CD4-positive, alpha-beta memory T cell (primary cell): ENCODE data around the gene RAP1A. TPM values are rescaled to one million over a fixed set of nuclear protein-coding genes. Genes with fewer than 3 reads are reported as not detected.

ENCODE experiments used
- CTCF ChIA-PET: fragments of 350-600 bp; sonication (Branson Sonifier 250); formaldehyde crosslinking; loops from one replicate; lab custom pipeline; 2021; ENCODE audit warnings: inconsistent platforms; ENCODE audit not compliant: partially characterized antibody; lab: Charles Lee
- POLR2A ChIA-PET: fragments of 350-600 bp; sonication (Branson Sonifier 250); formaldehyde crosslinking; loops from one replicate; lab custom pipeline; 2021; ENCODE audit not compliant: partially characterized antibody; lab: Charles Lee
- DNase-seq, 5 donors: peaks; one replicate each; pipeline versions ENCODE4 v3.0.0 to v3.0.0-alpha.2; 2020 to 2022; ENCODE audit warnings: mixed read lengths in 1 of 5
- H3K27ac ChIP-seq: one replicate; pipeline ENCODE4 v1.7.0; 2013; ENCODE audit warnings: low read depth, low read length
- H3K27me3 ChIP-seq: 2 replicates; pipeline ENCODE4 v1.7.0; 2013; ENCODE audit warnings: mild to moderate bottlenecking, low read length, moderate library complexity; ENCODE audit not compliant: insufficient read depth
- H3K36me3 ChIP-seq: 2 replicates; pipeline ENCODE4 v1.7.0; 2013; ENCODE audit warnings: mild to moderate bottlenecking, low read length, moderate library complexity; ENCODE audit not compliant: insufficient read depth
- H3K4me1 ChIP-seq: 2 replicates; pipeline ENCODE4 v1.7.0; 2013; ENCODE audit warnings: mild to moderate bottlenecking, low read length, moderate library complexity; ENCODE audit not compliant: insufficient read depth
- H3K4me3 ChIP-seq, 2 donors: one replicate each; pipeline ENCODE4 v1.7.0; 2013; ENCODE audit warnings: low read length in 2 of 2, mild to moderate bottlenecking in 1 of 2
- H3K9me3 ChIP-seq, 2 donors: one replicate each; pipeline ENCODE4 v1.7.0; 2013; ENCODE audit warnings: low read length in 2 of 2, control low read depth in 1 of 2; ENCODE audit not compliant: control insufficient read depth in 1 of 2
- H3K27ac Mint-ChIP-seq, 7 donors: one replicate each; pipeline ENCODE4 v1.8.0; 2020 to 2021; ENCODE audit warnings: mixed read lengths in 7 of 7, mild to moderate bottlenecking in 6 of 7, inconsistent platforms in 3 of 7, moderate library complexity in 3 of 7
- H3K27me3 Mint-ChIP-seq, 2 donors: one replicate each; pipeline ENCODE4 v1.8.0; 2020 to 2021; ENCODE audit warnings: mixed read lengths in 2 of 2
- H3K36me3 Mint-ChIP-seq, 2 donors: one replicate each; pipeline ENCODE4 v1.8.0; 2020 to 2021; ENCODE audit warnings: mixed read lengths in 2 of 2, inconsistent platforms in 1 of 2, mild to moderate bottlenecking in 1 of 2
- H3K4me1 Mint-ChIP-seq, 4 donors: one replicate each; pipeline ENCODE4 v1.8.0; 2020 to 2021; ENCODE audit warnings: mixed read lengths in 4 of 4, mild to moderate bottlenecking in 1 of 4
- H3K4me3 Mint-ChIP-seq, 8 donors: one replicate each; pipeline ENCODE4 v1.8.0; 2020 to 2021; ENCODE audit warnings: mixed read lengths in 8 of 8, mild to moderate bottlenecking in 7 of 8, moderate library complexity in 6 of 8, inconsistent platforms in 3 of 8
- H3K9me3 Mint-ChIP-seq, 8 donors: one replicate each; pipeline ENCODE4 v1.8.0; 2020 to 2021; ENCODE audit warnings: mixed read lengths in 8 of 8, mild to moderate bottlenecking in 5 of 8, inconsistent platforms in 3 of 8, moderate library complexity in 1 of 8
- intact Hi-C: fragments of 100-400 bp; cut with micrococcal nuclease; formaldehyde crosslinking; loops from one replicate; pipeline ENCODE4 v1.15.1; 2023
- polyA plus RNA-seq, 2 donors: library from polyadenylated mRNA; unstranded; fragments of 300-500 nt; fragmentation: Illumina TruSeq; gene quantifications; one replicate each; pipeline ENCODE4 v1.2.3, GENCODE V29; 2021
- total RNA-seq, 2 experiments: library from RNA; stranded (reverse); gene quantifications; one replicate each; pipeline ENCODE4 v1.2.3, GENCODE V29; 2021

Gene RAP1A
- total and polyA plus RNA-seq, 4 experiments from 2014 or later, result 67.2 to 134 (median 108) TPM

DNA sequence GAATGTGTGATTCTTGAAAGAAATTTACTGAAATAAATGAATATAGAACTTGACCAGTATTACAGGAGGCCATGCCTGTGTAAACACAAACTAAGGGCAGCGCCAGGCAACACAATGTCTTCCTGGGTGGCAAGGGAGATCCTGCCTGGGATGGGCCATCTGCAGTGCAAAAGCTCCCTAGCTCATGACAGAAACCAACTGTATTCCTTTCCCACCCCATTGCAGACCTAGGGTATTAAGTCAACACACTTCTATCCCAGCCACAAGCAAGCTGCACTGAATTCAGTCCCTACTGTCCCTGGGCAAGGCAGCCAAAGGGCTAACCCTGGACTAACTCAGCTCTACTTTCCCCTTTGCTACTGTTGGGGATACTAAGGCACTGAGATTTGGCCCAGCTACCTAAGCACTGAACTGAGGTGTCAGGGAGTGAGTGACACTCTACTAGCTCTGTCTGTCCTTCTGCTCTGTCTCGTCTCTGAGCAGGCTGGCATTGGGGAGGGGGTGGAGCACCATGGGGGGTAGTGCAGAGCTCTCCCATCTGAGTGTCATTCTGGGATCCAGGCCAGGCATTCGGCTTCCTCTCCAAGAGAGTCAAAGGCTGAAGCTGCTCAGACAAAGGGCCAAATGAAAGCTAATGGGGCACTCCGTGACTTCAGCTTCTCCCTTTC lies 117.1 kb downstream of the RAP1A start:
- H3K27me3 ChIP-seq, result peaks cover 18% of the 10 kb centered on the region
- no peak for DNase-seq
- H3K27me3 Mint-ChIP-seq, result peaks cover 6 to 18% of the 10 kb centered on the region in 2 donors
- H3K4me1 ChIP-seq, result peaks cover 28% of the 10 kb centered on the region
- H3K4me3 ChIP-seq, result no peak overlapping the region
- H3K9me3 ChIP-seq, result no peaks in the 10 kb centered on the region
- H3K4me1 Mint-ChIP-seq, result peaks cover 10 to 27% (median 17%) of the 10 kb centered on the region in 4 donors
- no peaks in the 10 kb centered on the region for H3K36me3 ChIP-seq
- H3K9me3 Mint-ChIP-seq, result peaks cover 0 to 2% (median 0%) of the 10 kb centered on the region in 8 donors
- CTCF ChIA-PET, result interaction anchor here (0.9 to 4.9 kb wide), 5 partner anchors 11 to 229 kb away, joined by 3 to 31 read pairs (median 6); partner anchors contain the start of gene DDX20
- peak overlapping the region in 2 of 7 donors; percentile 8 to 15 for H3K27ac Mint-ChIP-seq
- H3K27ac ChIP-seq, result no peak overlapping the region
- H3K4me3 Mint-ChIP-seq, result no peak overlapping the region
- POLR2A ChIA-PET, result interaction anchor here (1.2 to 5.5 kb wide), 2 partner anchors 19 to 233 kb away, joined by 3 to 47 read pairs; partner anchors contain the start of genes ADORA3, DDX20 and TMIGD3
- H3K36me3 Mint-ChIP-seq, result no peaks in the 10 kb centered on the region
- intact Hi-C loops, result no loop called here

DNA sequence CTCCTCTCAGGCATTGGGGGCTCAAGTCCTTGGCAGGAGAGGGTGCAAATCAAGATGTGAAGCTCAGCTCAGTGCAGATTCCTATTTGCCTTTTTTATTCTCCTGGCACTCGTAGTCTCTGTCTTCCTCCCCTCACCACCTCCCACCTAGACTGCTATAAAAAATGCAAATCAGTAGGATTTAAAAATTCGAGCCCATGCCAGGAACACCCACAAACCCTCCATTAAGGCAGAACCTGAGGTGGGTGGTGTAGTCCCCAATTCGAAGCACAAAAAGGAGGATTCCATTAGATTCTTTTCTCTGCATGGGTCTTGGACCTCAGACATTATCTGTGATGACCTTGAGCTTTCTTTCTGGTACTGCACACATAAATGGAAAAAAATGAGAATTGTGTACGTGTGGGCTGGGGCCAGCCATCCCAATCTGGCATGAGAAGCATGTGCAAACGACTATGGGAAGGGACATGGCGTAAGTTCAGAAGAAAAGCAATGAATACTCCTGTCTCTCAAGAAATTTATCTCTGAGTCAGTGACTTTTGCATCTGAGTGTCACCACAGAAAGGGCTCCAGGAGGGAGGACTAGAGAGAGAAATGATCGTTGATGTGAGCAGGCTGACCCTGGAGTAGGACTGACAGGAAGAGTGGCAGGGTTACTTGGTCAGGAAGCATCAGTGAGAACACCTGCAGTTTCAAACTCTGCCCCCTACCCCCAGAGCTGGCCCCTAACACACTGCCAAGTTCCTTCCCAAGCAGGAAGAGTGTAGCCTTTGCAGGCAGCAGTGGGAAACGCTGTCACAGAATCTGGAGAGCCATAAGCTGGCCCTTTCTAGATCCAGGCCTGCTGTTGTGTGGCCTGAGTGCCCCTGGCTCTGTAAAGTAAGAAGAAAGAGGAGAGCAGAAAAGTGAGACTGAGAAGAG lies 117.9 kb downstream of the RAP1A start:
- Mint-ChIP-seq H3K27me3 (peaks cover 6 to 18% of the 10 kb centered on the region in 2 donors), H3K27ac (peak overlapping the region in 6 of 7 donors; percentile 8 to 96 (median 72))
- no peaks in the 10 kb centered on the region for H3K9me3 ChIP-seq

DNA sequence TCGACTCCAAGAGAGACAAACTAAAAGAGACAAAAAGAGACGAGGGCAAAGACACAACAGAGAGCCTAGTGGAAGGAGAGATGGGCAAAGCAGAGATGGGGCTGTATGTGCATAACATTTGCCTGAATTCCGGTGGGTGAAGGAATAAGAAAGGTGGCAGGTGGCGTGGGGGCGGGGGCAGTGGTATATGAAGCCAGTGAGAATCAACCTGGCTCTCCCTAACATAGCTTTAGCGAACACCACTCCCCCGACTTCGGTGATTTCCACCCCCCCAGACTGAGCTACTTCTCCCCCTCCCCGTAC lies 118.5 kb downstream of the RAP1A start:
- peaks cover 28% of the 10 kb centered on the region for H3K4me1 ChIP-seq
- CTCF ChIA-PET, result interaction anchor here (1.2 to 4.9 kb wide), 4 partner anchors 9 to 230 kb away, joined by 3 to 31 read pairs (median 8); no protein-coding TSS in a partner anchor
- no peak for DNase-seq

More for the DNA sequence above, 117.9 kb downstream of the RAP1A start:
- no peak overlapping the region for H3K27ac ChIP-seq
- H3K4me3 ChIP-seq, result no peak overlapping the region
- DNase-seq, result no peak
- Mint-ChIP-seq H3K9me3 (peaks cover 0 to 2% (median 0%) of the 10 kb centered on the region in 8 donors), H3K4me1 (peaks cover 10 to 27% (median 17%) of the 10 kb centered on the region in 4 donors), H3K4me3 (peak overlapping the region; percentile 60 to 92 (median 86)), H3K36me3 (no peaks in the 10 kb centered on the region)
- CTCF ChIA-PET, result interaction anchor here (0.9 to 4.9 kb wide), 7 partner anchors 10 to 229 kb away, joined by 3 to 31 read pairs (median 6); partner anchors contain the start of gene DDX20
- H3K27me3 ChIP-seq, result peaks cover 18% of the 10 kb centered on the region
- peaks cover 28% of the 10 kb centered on the region for H3K4me1 ChIP-seq
- no peaks in the 10 kb centered on the region for H3K36me3 ChIP-seq
- intact Hi-C loops, result loop anchor here (2.0 kb wide), 1 partner anchor 15 kb away; no protein-coding TSS in a partner anchor
- POLR2A ChIA-PET, result interaction anchor here (1.2 to 5.5 kb wide), 3 partner anchors 14 to 234 kb away, joined by 3 to 47 read pairs (median 19); partner anchors contain the start of genes ADORA3, DDX20 and TMIGD3

DNA sequence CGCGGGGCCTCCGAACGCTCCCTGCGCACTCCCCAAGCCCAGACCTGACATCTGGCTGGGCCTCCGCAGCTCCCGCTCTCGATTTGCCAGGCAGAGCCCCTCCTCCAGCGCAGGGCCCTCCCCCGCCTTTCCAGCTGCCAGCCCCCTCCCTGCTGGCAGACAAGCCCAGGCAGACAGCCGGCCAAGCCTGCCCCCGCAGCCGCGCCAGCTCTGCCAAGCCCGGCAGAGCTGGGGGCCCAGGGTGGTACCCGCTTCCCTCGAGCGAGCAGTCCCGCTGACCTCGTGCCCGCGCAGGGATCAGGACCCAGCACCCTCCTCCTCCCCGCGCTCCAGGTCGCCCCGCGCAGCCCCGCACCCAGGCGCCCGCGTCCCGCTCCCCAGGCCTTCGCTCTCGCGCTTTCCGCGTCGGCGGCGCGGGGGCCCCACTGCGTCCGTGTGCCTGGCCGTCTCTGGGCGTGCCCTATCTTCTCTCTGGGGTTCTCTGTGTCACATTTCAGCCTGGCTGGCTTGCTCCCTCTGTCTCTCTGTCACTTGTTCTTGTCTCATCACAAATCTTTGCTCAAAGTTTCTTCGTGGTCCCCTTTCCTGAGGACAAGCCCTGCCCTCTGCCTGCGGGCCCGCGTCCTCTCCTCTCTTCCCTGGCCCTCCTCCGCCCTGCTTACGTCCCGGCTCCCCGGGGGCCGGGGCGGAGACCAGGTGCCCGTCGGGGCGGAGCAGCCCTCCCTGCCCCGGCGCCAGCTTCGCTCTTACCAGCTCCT lies 119.0 kb downstream of the RAP1A start:
- ChIA-PET CTCF (interaction anchor here (0.7 to 4.9 kb wide), 8 partner anchors 9 to 235 kb away, joined by 3 to 31 read pairs (median 4); partner anchors contain the start of genes ADORA3, DDX20 and TMIGD3), POLR2A (interaction anchor here (0.9 to 5.5 kb wide), 4 partner anchors 11 to 231 kb away, joined by 3 to 47 read pairs (median 19); partner anchors contain the start of gene DDX20)
- Mint-ChIP-seq H3K36me3 (no peaks in the 10 kb centered on the region), H3K9me3 (peaks cover 0 to 2% (median 0%) of the 10 kb centered on the region in 8 donors), H3K4me3 (peak overlapping the region; percentile 83 to 93 (median 89)), H3K4me1 (peaks cover 10 to 27% (median 17%) of the 10 kb centered on the region in 4 donors), H3K27me3 (peaks cover 6 to 18% of the 10 kb centered on the region in 2 donors), H3K27ac (peak overlapping the region; percentile 39 to 96 (median 86))
- Histone ChIP-seq H3K36me3 (no peaks in the 10 kb centered on the region), H3K27me3 (peaks cover 18% of the 10 kb centered on the region), H3K4me1 (peaks cover 28% of the 10 kb centered on the region), H3K9me3 (no peaks in the 10 kb centered on the region), H3K27ac (peak overlapping the region; percentile 37), H3K4me3 (peak overlapping the region; percentile 68 to 70)
- peak; percentile 41 to 79 (median 44) for DNase-seq
- intact Hi-C loops, result loop anchor here (1.0 to 2.0 kb wide), 2 partner anchors 16 to 17 kb away; partner anchors contain the start of gene DDX20

More for the DNA sequence above, 118.5 kb downstream of the RAP1A start:
- Histone ChIP-seq H3K36me3 (no peaks in the 10 kb centered on the region), H3K4me3 (peak overlapping the region in 1 of 2 donors; percentile 68), H3K27ac (no peak overlapping the region), H3K27me3 (peaks cover 18% of the 10 kb centered on the region), H3K9me3 (no peaks in the 10 kb centered on the region)
- no peaks in the 10 kb centered on the region for H3K36me3 Mint-ChIP-seq
- intact Hi-C loops, result loop anchor here (2.0 kb wide), 1 partner anchor 15 kb away; no protein-coding TSS in a partner anchor
- POLR2A ChIA-PET, result interaction anchor here (1.2 to 5.5 kb wide), 4 partner anchors 14 to 234 kb away, joined by 3 to 47 read pairs (median 19); partner anchors contain the start of genes ADORA3, DDX20 and TMIGD3
- H3K4me1 Mint-ChIP-seq, result peaks cover 10 to 27% (median 17%) of the 10 kb centered on the region in 4 donors
- H3K9me3 Mint-ChIP-seq, result peaks cover 0 to 2% (median 0%) of the 10 kb centered on the region in 8 donors
- H3K4me3 Mint-ChIP-seq, result peak overlapping the region; percentile 60 to 92 (median 86)
- peak overlapping the region; percentile 8 to 96 (median 66) for H3K27ac Mint-ChIP-seq
- peaks cover 6 to 18% of the 10 kb centered on the region in 2 donors for H3K27me3 Mint-ChIP-seq

DNA sequence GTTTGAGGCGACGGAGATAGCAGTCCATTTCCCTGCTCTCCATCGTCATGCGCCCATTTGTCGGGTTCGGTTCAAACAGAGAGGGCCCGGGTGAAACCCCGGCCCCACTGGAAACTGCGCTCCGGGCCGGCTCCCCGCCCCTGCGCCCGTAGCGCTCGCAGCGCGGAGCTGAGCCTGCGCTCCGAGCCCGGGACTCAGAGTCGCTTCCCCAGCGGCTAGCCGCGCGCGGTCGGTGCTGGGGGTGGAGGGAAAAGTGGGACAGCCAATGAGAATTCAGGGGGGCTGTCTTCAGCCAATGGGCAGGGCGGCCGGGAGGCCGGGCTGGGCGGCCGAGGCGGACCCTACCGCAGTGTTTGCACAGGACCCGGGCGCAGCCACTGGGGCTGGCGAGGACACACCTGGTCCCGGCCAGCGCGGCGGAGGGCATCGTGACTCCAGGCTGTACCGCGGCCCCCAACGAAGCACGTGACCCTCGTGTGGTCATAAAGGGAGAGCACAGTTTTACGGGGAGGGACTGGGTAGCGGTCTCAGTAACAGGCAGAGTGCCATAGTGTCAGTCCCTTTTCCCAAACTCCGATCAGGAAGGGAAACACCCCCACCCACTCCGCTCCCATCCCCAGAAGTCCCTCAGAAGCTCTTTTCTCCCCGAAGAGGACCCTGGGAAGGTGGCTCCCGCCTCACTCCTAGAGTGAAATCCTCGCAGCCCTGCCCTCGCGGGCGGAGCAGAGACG lies 119.8 kb downstream of the RAP1A start, which contains the start of gene INKA2:
INKA2 (minus strand) TSS at position 202 of the 731 bp plus-strand sequence; CDS start at position 49, 153 bp downstream.
- peak within 1 kb of the TSS; percentile 68 to 70 for H3K4me3 ChIP-seq

More for the DNA sequence above, 119.8 kb downstream of the RAP1A start, which contains the start of gene INKA2:
- POLR2A ChIA-PET, result interaction anchor here (0.9 to 5.5 kb wide), 5 partner anchors 10 to 262 kb away, joined by 3 to 47 read pairs (median 19); partner anchors contain the start of gene DDX20
- intact Hi-C loops, result loop anchor here (1.0 to 2.0 kb wide), 2 partner anchors 16 to 17 kb away; partner anchors contain the start of gene DDX20
- Histone ChIP-seq H3K27me3 (peaks cover 18% of the 10 kb centered on the region), H3K4me1 (peaks cover 28% of the 10 kb centered on the region), H3K9me3 (no peaks in the 10 kb centered on the region), H3K27ac (peak within 1 kb of the TSS; percentile 37), H3K36me3 (no peaks in the 10 kb centered on the region)
- DNase-seq, result peak; percentile 44 to 64 (median 48)
- CTCF ChIA-PET, result interaction anchor here (0.7 to 4.9 kb wide), 6 partner anchors 8 to 236 kb away, joined by 3 to 31 read pairs (median 4); partner anchors contain the start of genes ADORA3, DDX20 and TMIGD3
- Mint-ChIP-seq H3K4me1 (peaks cover 10 to 27% (median 17%) of the 10 kb centered on the region in 4 donors), H3K4me3 (peak within 1 kb of the TSS; percentile 83 to 93 (median 89)), H3K27me3 (peaks cover 6 to 18% of the 10 kb centered on the region in 2 donors), H3K36me3 (no peaks in the 10 kb centered on the region), H3K9me3 (peaks cover 0 to 2% (median 0%) of the 10 kb centered on the region in 8 donors), H3K27ac (peak within 1 kb of the TSS; percentile 42 to 96 (median 86))
